GM23338 (cell line): ENCODE measurements around the gene TIMM29. TPM values are rescaled to one million over a fixed set of nuclear protein-coding genes. Genes with fewer than 3 reads are reported as not detected.

Experiments used
- ATAC-seq: fragments of 200-7000 bp; cut with Tn5 transposase; 3 replicates; pipeline ENCODE4 v1.9.1; 2020
- DNase-seq: peaks from one replicate; pipeline ENCODE4 v3.0.0-alpha.2; 2015; ENCODE audit warnings: low spot score
- H2AFZ ChIP-seq: fragments of 200-600 bp; sonication (generic); 2 replicates; pipeline ENCODE4 v1.8.0; 2016; ENCODE audit warnings: antibody characterized with exemption, mild to moderate bottlenecking, moderate library complexity
- H3F3A ChIP-seq: fragments of 200-600 bp; sonication (generic); replicated peaks from 2 replicates; pipeline ENCODE4 v1.8.0; 2017; ENCODE audit warnings: antibody characterized with exemption, mixed run types, low read depth
- H3K27ac ChIP-seq: fragments of 200-600 bp; sonication (generic); 2 replicates; pipeline ENCODE4 v1.6.1; 2016; ENCODE audit warnings: low read depth
- H3K27me3 ChIP-seq: fragments of 200-600 bp; sonication (generic); 2 replicates; pipeline ENCODE4 v1.8.0; 2016; ENCODE audit warnings: mild to moderate bottlenecking, mixed run types, moderate library complexity; ENCODE audit not compliant: insufficient read depth
- H3K36me3 ChIP-seq: fragments of 200-600 bp; sonication (generic); 2 replicates; pipeline ENCODE4 v1.8.0; 2016; ENCODE audit warnings: mild to moderate bottlenecking; ENCODE audit not compliant: insufficient read depth
- H3K4me1 ChIP-seq: fragments of 200-600 bp; sonication (generic); 2 replicates; pipeline ENCODE4 v1.8.0; 2016; ENCODE audit warnings: mild to moderate bottlenecking, moderate library complexity; ENCODE audit not compliant: insufficient read depth
- H3K4me2 ChIP-seq: fragments of 200-600 bp; sonication (generic); 2 replicates; pipeline ENCODE4 v1.7.1; 2017; ENCODE audit warnings: mixed run types
- H3K4me3 ChIP-seq: fragments of 200-600 bp; sonication (generic); 2 replicates; pipeline ENCODE4 v1.6.1; 2016; ENCODE audit warnings: mixed run types
- H3K79me2 ChIP-seq: fragments of 200-600 bp; sonication (generic); replicated peaks from 2 replicates; pipeline ENCODE4 v1.8.0; 2017; ENCODE audit warnings: mild to moderate bottlenecking; ENCODE audit not compliant: insufficient read depth
- H3K9me2 ChIP-seq: fragments of 200-600 bp; sonication (generic); 2 replicates; pipeline ENCODE4 v1.8.0; 2017; ENCODE audit not compliant: insufficient read depth
- H4K20me1 ChIP-seq: fragments of 200-600 bp; sonication (generic); replicated peaks from 2 replicates; pipeline ENCODE4 v1.8.0; 2017; ENCODE audit warnings: mild to moderate bottlenecking; ENCODE audit not compliant: insufficient read depth
- H3K27ac Mint-ChIP-seq: 2 replicates; pipeline ENCODE4 v1.8.0; 2020; ENCODE audit warnings: inconsistent platforms, mild to moderate bottlenecking, moderate library complexity, mixed read lengths
- H3K27me3 Mint-ChIP-seq: 3 replicates; pipeline ENCODE4 v1.8.0; 2022; ENCODE audit warnings: low read depth, mild to moderate bottlenecking, moderate library complexity, mixed read lengths, inconsistent platforms; ENCODE audit not compliant: insufficient read depth, poor library complexity
- H3K36me3 Mint-ChIP-seq: 3 replicates; pipeline ENCODE4 v1.8.0; 2021; ENCODE audit warnings: low read depth, mild to moderate bottlenecking, inconsistent platforms, moderate library complexity, mixed read lengths
- H3K4me1 Mint-ChIP-seq: 3 replicates; pipeline ENCODE4 v1.8.0; 2020; ENCODE audit warnings: mild to moderate bottlenecking, inconsistent platforms, mixed read lengths
- H3K4me3 Mint-ChIP-seq: 3 replicates; pipeline ENCODE4 v1.8.0; 2021; ENCODE audit warnings: moderate library complexity, mild to moderate bottlenecking, inconsistent platforms, mixed read lengths
- H3K9me3 Mint-ChIP-seq: 3 replicates; pipeline ENCODE4 v1.8.0; 2020; ENCODE audit warnings: moderate library complexity, mild to moderate bottlenecking, inconsistent platforms, mixed read lengths
- ETS1 ChIP-seq: IDR thresholded peaks from 2 replicates; pipeline ENCODE4 v1.6.1; 2016; ENCODE audit warnings: antibody characterized with exemption
- JUNB ChIP-seq: IDR thresholded peaks from one replicate; pipeline ENCODE4 v1.6.1; 2016; ENCODE audit warnings: antibody characterized with exemption; ENCODE audit not compliant: unreplicated experiment
- REST ChIP-seq: IDR thresholded peaks from one replicate; pipeline ENCODE4 v1.6.1; 2018; ENCODE audit warnings: antibody characterized with exemption; ENCODE audit not compliant: unreplicated experiment
- STAT1 ChIP-seq: IDR thresholded peaks from one replicate; pipeline ENCODE4 v1.6.1; 2016; ENCODE audit warnings: antibody characterized with exemption; ENCODE audit not compliant: unreplicated experiment
- ZNF114 ChIP-seq: fragments of 250-450 bp; sonication (Bioruptor Pico); IDR thresholded peaks from 2 replicates; pipeline ENCODE4 v1.5.0; 2020; ENCODE audit warnings: mild to moderate bottlenecking, moderate library complexity
- ZNF331 ChIP-seq: fragments of 250-450 bp; sonication (Bioruptor Pico); IDR thresholded peaks from 2 replicates; pipeline ENCODE4 v1.5.0; 2020; ENCODE audit warnings: low read depth, mild to moderate bottlenecking, moderate library complexity
- ZNF462 ChIP-seq: fragments of 250-450 bp; sonication (Bioruptor Pico); IDR thresholded peaks from 2 replicates; pipeline ENCODE4 v1.5.0; 2020; ENCODE audit warnings: mild to moderate bottlenecking, moderate library complexity
- polyA plus RNA-seq: library from polyadenylated mRNA; unstranded; fragments of >200 nt; fragmentation: Nextera tagmentation; extraction: Ambion mirVana; gene quantifications from 2 replicates; pipeline ENCODE4 v1.2.1, GENCODE V29; 2016
- total RNA-seq: library from RNA; depleted of rRNA; stranded (reverse); fragments of >200 nt; shearing (Covaris generic); gene quantifications from 2 replicates; pipeline ENCODE4 v1.2.3, GENCODE V29; 2014

Gene TIMM29
- total and polyA plus RNA-seq, 2 experiments from 2014 or later = 24.1 to 60.7 TPM

- TF ChIP-seq ZNF462 (CRISPR knock-in tag) = no peak
Measured at GRCh38 chr19:10894911-10895213, 33.7 kb upstream of the TIMM29 start (continued).

- H3K9me3 Mint-ChIP-seq = no peaks in the 10 kb centered on the region
- no peak overlapping the region for H3K4me3 Mint-ChIP-seq
- peaks cover 20% of the 10 kb centered on the region; the same call in 1 of the 2 replicates for H3F3A ChIP-seq
- peaks cover 4% of the 10 kb centered on the region; the same call in 1 of the 3 replicates for H3K36me3 Mint-ChIP-seq
- no peak overlapping the region for H3K27ac Mint-ChIP-seq
- H3K4me2 ChIP-seq = 0 out of 2 replicates have a peak overlapping the region, but pooled peaks have one; percentile 20
- no peaks in the 10 kb centered on the region for H3K36me3 ChIP-seq
- peak overlapping the region; percentile 74; the same call in 1 of the 2 replicates for H3K27ac ChIP-seq
- TF ChIP-seq ETS1 = no peak
- TF ChIP-seq ZNF331 (CRISPR knock-in tag) = no peak
- no peak for TF ChIP-seq ZNF114
- no peak for TF ChIP-seq REST
- no peak for TF ChIP-seq JUNB
- no peak for TF ChIP-seq STAT1
- H2AFZ ChIP-seq = no peak overlapping the region
- DNase-seq (no peak), ATAC-seq (no peak)
- H3K9me2 ChIP-seq = no peaks in the 10 kb centered on the region
- H3K4me1 Mint-ChIP-seq = peaks cover 50% of the 10 kb centered on the region
- H3K27me3 Mint-ChIP-seq = peaks cover 17% of the 10 kb centered on the region
- H4K20me1 ChIP-seq = peaks cover 8% of the 10 kb centered on the region
- no peaks in the 10 kb centered on the region for H3K27me3 ChIP-seq
- no peak overlapping the region for H3K4me3 ChIP-seq
- H3K4me1 ChIP-seq = peaks cover 48% of the 10 kb centered on the region
- peaks cover 84% of the 10 kb centered on the region for H3K79me2 ChIP-seq
Measured at GRCh38 chr19:10895363-10895762, 33.2 kb upstream of the TIMM29 start.
